ENCODE data around the gene NUDT19. TPM values are rescaled to one million over a fixed set of nuclear protein-coding genes. Genes with fewer than 3 reads are reported as not detected.
A peak's percentile ranks its signal among the peaks of the same experiment; 100 is the strongest.

The NUDT19 gene
- total RNA-seq, 1 experiment from 2014 or later = 6.1 TPM

- no peak overlapping the region for H3K18ac ChIP-seq (ENCODE audit: insufficient read length, low read depth, low read length)
- Mint-ChIP-seq H3K27ac (peak overlapping the region in 1 of 3 experiments; percentile 77; a peak in 2 of 7 replicates), H3K36me3 (ENCODE audit: insufficient read depth in 1 of 3, low read depth in 3 of 3) (peaks cover 0 to 9% (median 5%) of the 10 kb centered on the region in 3 experiments; a peak in 4 of 7 replicates), H3K4me1 (no peaks in the 10 kb centered on the region), H3K4me3 (no peak overlapping the region), H3K27me3 (ENCODE audit: low read depth) (no peaks in the 10 kb centered on the region), H3K9me3 (no peaks in the 10 kb centered on the region)
- H3K4me2 ChIP-seq (ENCODE audit: insufficient read depth, insufficient read length, low read length) = no peak overlapping the region
- no peak overlapping the region for H2AFZ ChIP-seq (ENCODE audit: low read length)
- H3T11ph ChIP-seq (ENCODE audit: low read length) = no peak overlapping the region
- H4K8ac ChIP-seq (replicated peaks; ENCODE audit: insufficient read length, low read depth, low read length) = no peak overlapping the region
- H4K91ac ChIP-seq (ENCODE audit: insufficient read length, low read depth, low read length) = no peak overlapping the region
- H3K14ac ChIP-seq (ENCODE audit: insufficient read depth, low read length) = no peak overlapping the region
- H3K56ac ChIP-seq (ENCODE audit: insufficient read length, low read depth, low read length) = no peak overlapping the region
- WGBS (ENCODE audit: extremely low coverage, insufficient read length, low lambda C conversion rate) = no CpG with 5 or more reads among the region's 7 CpGs
- no peaks in the 10 kb centered on the region for H3K23me2 ChIP-seq (ENCODE audit: insufficient read length, low read depth, low read length, poor library complexity, severe bottlenecking)
- no peak overlapping the region for H2BK20ac ChIP-seq (ENCODE audit: low read depth, low read length, poor library complexity, severe bottlenecking)
- no peak overlapping the region for H3K9ac ChIP-seq (ENCODE audit: extremely low read depth, insufficient read length, low read length)
- H2BK120ac ChIP-seq (ENCODE audit: low read depth, low read length, poor library complexity, severe bottlenecking) = no peak overlapping the region
- H3K79me2 ChIP-seq (ENCODE audit: insufficient read depth, low read length) = peaks cover 2% of the 10 kb centered on the region; the same call in 1 of the 2 replicates
- H3K4ac ChIP-seq (ENCODE audit: low read depth, low read length) = no peak overlapping the region
- no peak overlapping the region for H4K5ac ChIP-seq (ENCODE audit: insufficient read length, low read depth, low read length)
- peaks cover 4% of the 10 kb centered on the region for H3K79me1 ChIP-seq (ENCODE audit: insufficient read depth, low read depth, low read length, poor library complexity, severe bottlenecking)
- no peak overlapping the region for H3K23ac ChIP-seq (ENCODE audit: insufficient read length, low read depth, low read length)
- H2BK15ac ChIP-seq (ENCODE audit: low read depth, low read length) = no peak overlapping the region
- no peak for TF ChIP-seq CTCF (conservative IDR thresholded peaks at IDR 0.05)
- H3K27ac ChIP-seq (ENCODE audit: insufficient read length, low read depth, low read length) = no peak overlapping the region
- H2AK5ac ChIP-seq (ENCODE audit: insufficient read length, low read length) = no peak overlapping the region
- H3K9me3 ChIP-seq (ENCODE audit: control insufficient read depth, low read depth, low read length) = no peaks in the 10 kb centered on the region
- H2BK5ac ChIP-seq (ENCODE audit: insufficient read length, low read length) = no peak overlapping the region
- H3K27me3 ChIP-seq (ENCODE audit: insufficient read depth, low read length) = no peaks in the 10 kb centered on the region
- no peak overlapping the region for H2BK12ac ChIP-seq (ENCODE audit: insufficient read length, low read depth, low read length)
- no peak for DNase-seq
- H3K4me1 ChIP-seq (ENCODE audit: insufficient read depth, low read length) = no peaks in the 10 kb centered on the region
- H4K20me1 ChIP-seq (ENCODE audit: control insufficient read depth, insufficient read depth, insufficient read length) = no peaks in the 10 kb centered on the region
Measured at GRCh38 chr19:32661318-32661717, 30.3 kb upstream of the NUDT19 start.
